SK-N-SH (cell line): ENCODE data around the gene DLGAP5.

ENCODE experiments used
- CTCF ChIP-seq: fragments of 200-600 bp; sonication (generic); IDR thresholded peaks from 2 replicates; pipeline ENCODE4 v1.6.1; 2017; ENCODE audit warnings: antibody characterized with exemption, mild to moderate bottlenecking, moderate library complexity
- ELF1 ChIP-seq: IDR thresholded peaks from 2 replicates; pipeline ENCODE4 v1.4.0; 2012
- JUND ChIP-seq: IDR thresholded peaks from 2 replicates; pipeline ENCODE4 v1.4.0; 2012
- NFIC ChIP-seq: IDR thresholded peaks from 2 replicates; pipeline ENCODE4 v1.4.0; 2012; ENCODE audit warnings: borderline replicate concordance

- TF ChIP-seq CTCF (no peak), NFIC (no peak), ELF1 (no peak), JUND (no peak)
Measured at GRCh38 chr14:55190906-55191202, 531 bp downstream of the DLGAP5 start.
